WTC11 (cell line): Measurements from ENCODE around the gene CMYA5. TPM values are rescaled to one million over a fixed set of nuclear protein-coding genes. Genes with fewer than 3 reads are reported as not detected.
A peak's percentile ranks its signal among the peaks of the same experiment; 100 is the strongest.

ENCODE experiments used
- ATAC-seq: fragments of 200-7000 bp; cut with Tn5 transposase; 2 replicates; pipeline ENCODE4 v1.10.0; 2021; ENCODE audit warnings: mild to moderate bottlenecking, moderate library complexity
- CTCF ChIA-PET: fragments of 300-600 bp; sonication (Branson Sonifier 250); formaldehyde crosslinking; loops from one replicate; lab custom pipeline; 2021; ENCODE audit warnings: antibody characterized with exemption; lab: Charles Lee
- POLR2A ChIA-PET: fragments of 350-600 bp; sonication (Branson Sonifier 250); formaldehyde crosslinking; loops from one replicate; lab custom pipeline; 2021; ENCODE audit warnings: antibody characterized with exemption; lab: Charles Lee
- DNase-seq: peaks from one replicate; pipeline ENCODE4 v3.0.0; 2021; ENCODE audit warnings: low spot score
- H3K27ac Mint-ChIP-seq: 2 replicates; pipeline ENCODE4 v1.8.0; 2021; ENCODE audit warnings: mixed read lengths
- H3K27me3 Mint-ChIP-seq: 2 replicates; pipeline ENCODE4 v1.8.0; 2021; ENCODE audit warnings: low read depth, mild to moderate bottlenecking, moderate library complexity, mixed read lengths
- H3K36me3 Mint-ChIP-seq: 2 replicates; pipeline ENCODE4 v1.8.0; 2021; ENCODE audit warnings: mixed read lengths
- H3K4me1 Mint-ChIP-seq: 2 replicates; pipeline ENCODE4 v1.8.0; 2022; ENCODE audit warnings: mixed read lengths
- H3K4me3 Mint-ChIP-seq: 2 replicates; pipeline ENCODE4 v1.8.0; 2021; ENCODE audit warnings: mild to moderate bottlenecking, moderate library complexity, mixed read lengths
- H3K9me3 Mint-ChIP-seq: 2 replicates; pipeline ENCODE4 v1.8.0; 2021; ENCODE audit warnings: mixed read lengths
- ATF6 ChIP-seq: sonication (generic); formaldehyde crosslinking; IDR thresholded peaks from 2 replicates; pipeline ENCODE4 v1.8.1; 2023; ENCODE audit warnings: mild to moderate bottlenecking, missing genetic modification reagents
- E2F5 ChIP-seq: sonication (generic); formaldehyde crosslinking; IDR thresholded peaks from 2 replicates; pipeline ENCODE4 v1.8.1; 2022; ENCODE audit warnings: mild to moderate bottlenecking, moderate library complexity, missing genetic modification reagents
- EMX1 ChIP-seq: fragments of 250-450 bp; sonication (Bioruptor Pico); IDR thresholded peaks from 2 replicates; pipeline ENCODE4 v1.8.0; 2021; ENCODE audit warnings: mild to moderate bottlenecking
- FOXP4 ChIP-seq: sonication (generic); formaldehyde crosslinking; IDR thresholded peaks from 2 replicates; pipeline ENCODE4 v1.8.0; 2022; ENCODE audit warnings: mild to moderate bottlenecking, missing genetic modification reagents
- KAT7 ChIP-seq: sonication (generic); formaldehyde crosslinking; IDR thresholded peaks from 2 replicates; pipeline ENCODE4 v1.8.1; 2023; ENCODE audit warnings: missing genetic modification reagents, mild to moderate bottlenecking, borderline replicate concordance
- MAX ChIP-seq: sonication (generic); formaldehyde crosslinking; IDR thresholded peaks from 2 replicates; pipeline ENCODE4 v1.8.0; 2022; ENCODE audit warnings: mild to moderate bottlenecking, missing genetic modification reagents
- MLX ChIP-seq: sonication (generic); formaldehyde crosslinking; IDR thresholded peaks from 2 replicates; pipeline ENCODE4 v1.8.1; 2023; ENCODE audit warnings: mild to moderate bottlenecking, missing genetic modification reagents, moderate library complexity
- NR1H2 ChIP-seq: sonication (generic); formaldehyde crosslinking; IDR thresholded peaks from 2 replicates; pipeline ENCODE4 v1.9.0; 2021; ENCODE audit warnings: mild to moderate bottlenecking, moderate library complexity, missing genetic modification reagents
- ZBTB21 ChIP-seq: sonication (generic); formaldehyde crosslinking; IDR thresholded peaks from 2 replicates; pipeline ENCODE4 v1.8.1; 2023; ENCODE audit warnings: mild to moderate bottlenecking, missing genetic modification reagents, borderline replicate concordance
- ZMAT4 ChIP-seq: fragments of 250-450 bp; sonication (Bioruptor Pico); IDR thresholded peaks from 2 replicates; pipeline ENCODE4 v1.9.0; 2021; ENCODE audit warnings: mild to moderate bottlenecking
- ZNF425 ChIP-seq: fragments of 250-450 bp; sonication (Bioruptor Pico); conservative IDR thresholded peaks from 2 replicates; pipeline ENCODE4 v1.9.0; 2021; ENCODE audit warnings: mild to moderate bottlenecking
- ZNF532 ChIP-seq: fragments of 250-450 bp; sonication (Bioruptor Pico); IDR thresholded peaks from 2 replicates; pipeline ENCODE4 v1.9.0; 2021; ENCODE audit warnings: mild to moderate bottlenecking, borderline replicate concordance
- ZSCAN18 ChIP-seq: fragments of 250-450 bp; sonication (Bioruptor Pico); IDR thresholded peaks from 2 replicates; pipeline ENCODE4 v2.1.2; 2022; ENCODE audit warnings: mild to moderate bottlenecking, moderate library complexity
- total RNA-seq: library from RNA; stranded (reverse); gene quantifications from 3 replicates; pipeline ENCODE4 v1.2.3, GENCODE V29; 2021

The CMYA5 gene
- total RNA-seq, 1 experiment from 2014 or later, result 1.2 TPM

- ChIA-PET CTCF (interaction anchor here (3.7 kb wide), 1 partner anchor 83 kb away, joined by 40 read pairs; no protein-coding TSS in a partner anchor), POLR2A (no interaction called here)
- Mint-ChIP-seq H3K27me3 (no peaks in the 10 kb centered on the region; the same call in 1 of the 2 replicates), H3K9me3 (peaks cover 9% of the 10 kb centered on the region), H3K36me3 (no peaks in the 10 kb centered on the region), H3K4me1 (peaks cover 33% of the 10 kb centered on the region), H3K4me3 (peak overlapping the region; percentile 73), H3K27ac (no peak overlapping the region)
- DNase-seq, result no peak
- ATAC-seq, result no peak
- TF ChIP-seq ZMAT4 (CRISPR knock-in tag) (no peak), ATF6 (no peak), EMX1 (CRISPR knock-in tag) (no peak), KAT7 (no peak), ZNF532 (CRISPR knock-in tag) (no peak), FOXP4 (CRISPR knock-in tag) (no peak), MAX (CRISPR knock-in tag) (no peak), MLX (CRISPR knock-in tag) (no peak), E2F5 (CRISPR knock-in tag) (no peak), ZNF425 (CRISPR knock-in tag) (no peak), NR1H2 (CRISPR knock-in tag) (no peak), ZSCAN18 (CRISPR knock-in tag) (no peak), ZBTB21 (CRISPR knock-in tag) (no peak)
Measured at GRCh38 chr5:79691007-79691406, 1.4 kb downstream of the CMYA5 start.
